GM21447 (cell line): ENCODE data around the gene TAF1D.
"Not testable (repeated sequence)": the region's sequence is repeated elsewhere in the genome, so short reads cannot be mapped to it uniquely, and the experiment has no call there.

Experiments
- ATAC-seq: cut with Tn5 transposase; IDR thresholded peaks from one replicate; pipeline ENCODE4 v1.9.1; 2021; ENCODE audit not compliant: unreplicated experiment

Gene TAF1D

GRCh38 chr11:93741094-93741881 is at the start of gene TAF1D, which contains the start of gene C11orf54:
TSS of gene TAF1D (minus strand) at chr11:93741495. CDS start at chr11:93739304, 2,191 bp downstream.
TSS of gene C11orf54 (plus strand) at chr11:93741672. CDS start at chr11:93747394, 5,722 bp downstream.
- ATAC-seq: peak; percentile 82

- peak; percentile 26 for ATAC-seq
Measured at GRCh38 chr11:93784935-93785360, 43.7 kb upstream of the TAF1D start.

GRCh38 chr11:93784145-93784934 is 43.0 kb upstream of the TAF1D start, which contains the start of gene MED17:
TSS of gene MED17 (plus strand) at chr11:93784282. CDS start at chr11:93784514, 232 bp downstream.
- ATAC-seq: peak; percentile 97

- peak; percentile 49 for ATAC-seq
Measured at GRCh38 chr11:93783765-93784144, 42.5 kb upstream of the TAF1D start.

GRCh38 chr11:93783362-93783761 is 42.1 kb upstream of the TAF1D start:
- no peak for ATAC-seq

GRCh38 chr11:93775289-93775688 is 34.0 kb upstream of the TAF1D start:
- no peak for ATAC-seq

GRCh38 chr11:93774560-93774959 is 33.3 kb upstream of the TAF1D start:
- ATAC-seq: not testable (repeated sequence)

- ATAC-seq: no peak
Measured at GRCh38 chr11:93773601-93774200, 32.4 kb upstream of the TAF1D start.

GRCh38 chr11:93773045-93773477 is 31.8 kb upstream of the TAF1D start:
- ATAC-seq: no peak

GRCh38 chr11:93772123-93772522 is 30.8 kb upstream of the TAF1D start:
- ATAC-seq: no peak

GRCh38 chr11:93770160-93770559 is 28.9 kb upstream of the TAF1D start:
- ATAC-seq: no peak

GRCh38 chr11:93767018-93767417 is 25.7 kb upstream of the TAF1D start:
- ATAC-seq: no peak

GRCh38 chr11:93766504-93766903 is 25.2 kb upstream of the TAF1D start:
- ATAC-seq: no peak

- ATAC-seq: no peak
Measured at GRCh38 chr11:93765551-93765950, 24.3 kb upstream of the TAF1D start.

- no peak for ATAC-seq
Measured at GRCh38 chr11:93761910-93762309, 20.6 kb upstream of the TAF1D start.

- ATAC-seq: not testable (repeated sequence)
Measured at GRCh38 chr11:93759123-93759522, 17.8 kb upstream of the TAF1D start.

GRCh38 chr11:93757924-93758865 is 16.9 kb upstream of the TAF1D start:
- ATAC-seq: no peak

GRCh38 chr11:93757301-93757700 is 16.0 kb upstream of the TAF1D start:
- ATAC-seq: no peak

GRCh38 chr11:93756748-93757147 is 15.5 kb upstream of the TAF1D start:
- no peak for ATAC-seq

- ATAC-seq: no peak
Measured at GRCh38 chr11:93753241-93753640, 11.9 kb upstream of the TAF1D start.
